ENCODE data around the gene SERAC1.

SERAC1 gene

GRCh38 chr6:158085261-158086053, 82.6 kb downstream of the SERAC1 start:
- no peak overlapping the region for H3K27ac ChIP-seq

GRCh38 chr6:158083455-158084325, 84.4 kb downstream of the SERAC1 start:
- TF ChIP-seq CTCF (conservative IDR thresholded peaks at IDR 0.05), result no peak
- no peak for TF ChIP-seq ZFX (IDR thresholded peaks at IDR 0.05)
- H3K27ac ChIP-seq, result no peak overlapping the region

More at GRCh38 chr6:158085261-158086053, 82.6 kb downstream of the SERAC1 start:
- no peak for TF ChIP-seq CTCF (conservative IDR thresholded peaks at IDR 0.05)
- TF ChIP-seq ZFX (IDR thresholded peaks at IDR 0.05), result no peak

- TF ChIP-seq ZFX (IDR thresholded peaks at IDR 0.05) (no peak), CTCF (conservative IDR thresholded peaks at IDR 0.05) (no peak)
- H3K27ac ChIP-seq, result no peak overlapping the region
Measured at GRCh38 chr6:158081657-158081935, 86.5 kb downstream of the SERAC1 start.

GRCh38 chr6:158080849-158081656, 87.0 kb downstream of the SERAC1 start:
- H3K27ac ChIP-seq, result no peak overlapping the region
- TF ChIP-seq CTCF (conservative IDR thresholded peaks at IDR 0.05), result no peak
- TF ChIP-seq ZFX (IDR thresholded peaks at IDR 0.05), result no peak

- TF ChIP-seq CTCF (conservative IDR thresholded peaks at IDR 0.05) (no peak), ZFX (IDR thresholded peaks at IDR 0.05) (no peak)
- H3K27ac ChIP-seq, result no peak overlapping the region
Measured at GRCh38 chr6:158078320-158078719, 89.7 kb downstream of the SERAC1 start.

GRCh38 chr6:158077676-158078075, 90.4 kb downstream of the SERAC1 start:
- TF ChIP-seq ZFX (IDR thresholded peaks at IDR 0.05) (no peak), CTCF (conservative IDR thresholded peaks at IDR 0.05) (no peak)
- H3K27ac ChIP-seq, result no peak overlapping the region
